Central memory CD8-positive, alpha-beta T cell (primary cell): ENCODE data around the gene RYR2.

ENCODE experiments used
- ATAC-seq: fragments of 150-1000 bp; cut with Tn5 transposase; replicated peaks from 2 replicates; pipeline ENCODE4 v1.10.0; 2022; ENCODE audit warnings: mild to moderate bottlenecking, moderate FRiP score, moderate number of reproducible peaks; ENCODE audit not compliant: poor library complexity, severe bottlenecking; ENCODE audit errors: extremely low read depth
- DNase-seq, 2 donors: peaks; one replicate each; pipeline ENCODE4 v3.0.0; 2021; ENCODE audit warnings: low spot score in 2 of 2
- H3K27ac Mint-ChIP-seq: one replicate; pipeline ENCODE4 v1.8.0; 2022; ENCODE audit warnings: low read depth, mild to moderate bottlenecking, moderate library complexity, mixed read lengths
- H3K27me3 Mint-ChIP-seq: one replicate; pipeline ENCODE4 v1.8.0; 2022; ENCODE audit warnings: mixed read lengths
- H3K36me3 Mint-ChIP-seq: one replicate; pipeline ENCODE4 v1.8.0; 2022; ENCODE audit warnings: mild to moderate bottlenecking, moderate library complexity, mixed read lengths; ENCODE audit not compliant: insufficient read depth
- H3K4me1 Mint-ChIP-seq: one replicate; pipeline ENCODE4 v1.8.0; 2022; ENCODE audit warnings: mixed read lengths
- H3K4me3 Mint-ChIP-seq: one replicate; pipeline ENCODE4 v1.8.0; 2022; ENCODE audit warnings: mild to moderate bottlenecking, moderate library complexity, mixed read lengths
- H3K9me3 Mint-ChIP-seq: one replicate; pipeline ENCODE4 v1.8.0; 2022; ENCODE audit warnings: mixed read lengths

RYR2 gene

GRCh38 chr1:237171454-237172117 lies 129.6 kb downstream of the RYR2 start:
- Mint-ChIP-seq H3K9me3 (no peaks in the 10 kb centered on the region), H3K27me3 (peaks cover 66% of the 10 kb centered on the region), H3K27ac (no peak overlapping the region), H3K4me3 (no peak overlapping the region), H3K4me1 (no peaks in the 10 kb centered on the region), H3K36me3 (no peaks in the 10 kb centered on the region)
- ATAC-seq (no peak), DNase-seq (no peak)

- Mint-ChIP-seq H3K4me3 (no peak overlapping the region), H3K27me3 (peaks cover 66% of the 10 kb centered on the region)
- no peak for DNase-seq
Measured at GRCh38 chr1:237172118-237172485, 130.1 kb downstream of the RYR2 start.

GRCh38 chr1:237179503-237179902 lies 137.5 kb downstream of the RYR2 start:
- ATAC-seq: no peak
- peaks cover 21% of the 10 kb centered on the region for H3K27me3 Mint-ChIP-seq
- no peak overlapping the region for H3K4me3 Mint-ChIP-seq
- H3K36me3 Mint-ChIP-seq: no peaks in the 10 kb centered on the region
- H3K4me1 Mint-ChIP-seq: no peaks in the 10 kb centered on the region
- no peak for DNase-seq
- H3K9me3 Mint-ChIP-seq: no peaks in the 10 kb centered on the region
- no peak overlapping the region for H3K27ac Mint-ChIP-seq

More at GRCh38 chr1:237172118-237172485, 130.1 kb downstream of the RYR2 start:
- H3K27ac Mint-ChIP-seq: no peak overlapping the region
- no peak for ATAC-seq
- H3K9me3 Mint-ChIP-seq: no peaks in the 10 kb centered on the region
- H3K4me1 Mint-ChIP-seq: no peaks in the 10 kb centered on the region
- no peaks in the 10 kb centered on the region for H3K36me3 Mint-ChIP-seq

- Mint-ChIP-seq H3K4me1 (no peaks in the 10 kb centered on the region), H3K27ac (no peak overlapping the region), H3K36me3 (no peaks in the 10 kb centered on the region), H3K9me3 (no peaks in the 10 kb centered on the region), H3K27me3 (peaks cover 17% of the 10 kb centered on the region), H3K4me3 (no peak overlapping the region)
- DNase-seq: no peak
- ATAC-seq: no peak
Measured at GRCh38 chr1:237180256-237180655, 138.3 kb downstream of the RYR2 start.

- no peak overlapping the region for H3K4me3 Mint-ChIP-seq
- DNase-seq (no peak), ATAC-seq (no peak)
- no peak overlapping the region for H3K27ac Mint-ChIP-seq
- H3K36me3 Mint-ChIP-seq: no peaks in the 10 kb centered on the region
- H3K27me3 Mint-ChIP-seq: peaks cover 17% of the 10 kb centered on the region
- no peaks in the 10 kb centered on the region for H3K9me3 Mint-ChIP-seq
- no peaks in the 10 kb centered on the region for H3K4me1 Mint-ChIP-seq
Measured at GRCh38 chr1:237181743-237182317, 139.8 kb downstream of the RYR2 start.

- Mint-ChIP-seq H3K9me3 (no peaks in the 10 kb centered on the region), H3K27me3 (peaks cover 18% of the 10 kb centered on the region), H3K27ac (no peak overlapping the region), H3K4me1 (no peaks in the 10 kb centered on the region), H3K4me3 (no peak overlapping the region), H3K36me3 (no peaks in the 10 kb centered on the region)
- no peak for ATAC-seq
- no peak for DNase-seq
Measured at GRCh38 chr1:237183963-237184540, 142.1 kb downstream of the RYR2 start.

- no peaks in the 10 kb centered on the region for H3K9me3 Mint-ChIP-seq
- ATAC-seq (no peak), DNase-seq (no peak)
- H3K4me1 Mint-ChIP-seq: no peaks in the 10 kb centered on the region
- no peaks in the 10 kb centered on the region for H3K36me3 Mint-ChIP-seq
- H3K27ac Mint-ChIP-seq: no peak overlapping the region
- H3K4me3 Mint-ChIP-seq: no peak overlapping the region
- H3K27me3 Mint-ChIP-seq: peaks cover 27% of the 10 kb centered on the region
Measured at GRCh38 chr1:237186675-237187074, 144.7 kb downstream of the RYR2 start.

GRCh38 chr1:237187842-237188241 lies 145.9 kb downstream of the RYR2 start:
- no peak for ATAC-seq
- no peaks in the 10 kb centered on the region for H3K36me3 Mint-ChIP-seq
- no peak for DNase-seq

GRCh38 chr1:237191403-237191802 lies 149.4 kb downstream of the RYR2 start:
- ATAC-seq (no peak), DNase-seq (no peak)
- Mint-ChIP-seq H3K9me3 (no peaks in the 10 kb centered on the region), H3K4me3 (no peak overlapping the region), H3K36me3 (no peaks in the 10 kb centered on the region), H3K4me1 (no peaks in the 10 kb centered on the region), H3K27ac (no peak overlapping the region), H3K27me3 (peaks cover 29% of the 10 kb centered on the region)

More at GRCh38 chr1:237187842-237188241, 145.9 kb downstream of the RYR2 start:
- Mint-ChIP-seq H3K9me3 (no peaks in the 10 kb centered on the region), H3K4me1 (no peaks in the 10 kb centered on the region), H3K4me3 (no peak overlapping the region), H3K27ac (no peak overlapping the region), H3K27me3 (peaks cover 29% of the 10 kb centered on the region)

GRCh38 chr1:237197470-237198425 lies 155.8 kb downstream of the RYR2 start:
- DNase-seq (no peak), ATAC-seq (no peak)
- Mint-ChIP-seq H3K4me3 (no peak overlapping the region), H3K27me3 (peaks cover 27% of the 10 kb centered on the region), H3K27ac (no peak overlapping the region), H3K36me3 (no peaks in the 10 kb centered on the region), H3K4me1 (no peaks in the 10 kb centered on the region), H3K9me3 (no peaks in the 10 kb centered on the region)

GRCh38 chr1:237199026-237199425 lies 157.0 kb downstream of the RYR2 start:
- no peaks in the 10 kb centered on the region for H3K9me3 Mint-ChIP-seq
- H3K36me3 Mint-ChIP-seq: no peaks in the 10 kb centered on the region
- H3K4me1 Mint-ChIP-seq: no peaks in the 10 kb centered on the region
- no peak overlapping the region for H3K4me3 Mint-ChIP-seq
- DNase-seq (no peak), ATAC-seq (no peak)
- no peak overlapping the region for H3K27ac Mint-ChIP-seq
- H3K27me3 Mint-ChIP-seq: peaks cover 27% of the 10 kb centered on the region

- H3K9me3 Mint-ChIP-seq: no peaks in the 10 kb centered on the region
- DNase-seq (no peak), ATAC-seq (no peak)
- no peaks in the 10 kb centered on the region for H3K4me1 Mint-ChIP-seq
- no peaks in the 10 kb centered on the region for H3K36me3 Mint-ChIP-seq
- no peak overlapping the region for H3K27ac Mint-ChIP-seq
- peaks cover 36% of the 10 kb centered on the region for H3K27me3 Mint-ChIP-seq
- H3K4me3 Mint-ChIP-seq: no peak overlapping the region
Measured at GRCh38 chr1:237201155-237201554, 159.2 kb downstream of the RYR2 start.
